Caco-2 (cell line): Measurements from ENCODE around the gene IGDCC3. TPM values are rescaled to one million over a fixed set of nuclear protein-coding genes. Genes with fewer than 3 reads are reported as not detected.

Experiments used
- BruUV-seq: library from RNA; stranded (reverse); fragments of 400-500 nt; replicated peaks from 2 replicates; lab custom pipeline; 2021; lab: Mats Ljungman, UMichigan
- CTCF ChIA-PET: fragments of 300-600 bp; sonication (Branson Sonifier 250); formaldehyde crosslinking; loops from one replicate; lab custom pipeline; 2022; ENCODE audit warnings: antibody characterized with exemption; lab: Charles Lee
- POLR2A ChIA-PET: fragments of 300-600 bp; sonication (Branson Sonifier 250); formaldehyde crosslinking; loops from one replicate; lab custom pipeline; 2022; ENCODE audit warnings: antibody characterized with exemption; lab: Charles Lee
- DNase-seq, 2 experiments: peaks; one replicate each; pipeline versions ENCODE4 v3.0.0 to v3.0.0-alpha.2; 2020 to 2022
- H3K27me3 ChIP-seq: replicated peaks from 2 replicates; pipeline ENCODE4 v1.6.0; 2011; ENCODE audit warnings: low read length; ENCODE audit not compliant: control insufficient read depth, insufficient read depth
- H3K36me3 ChIP-seq: 2 replicates; pipeline ENCODE4 v1.5.1; 2011; ENCODE audit warnings: low read length; ENCODE audit not compliant: control insufficient read depth, insufficient read depth
- H3K4me1 ChIP-seq: fragments of 250-450 bp; sonication (Bioruptor Pico); 2 replicates; pipeline ENCODE4 v1.5.1; 2020; ENCODE audit warnings: mild to moderate bottlenecking
- H3K4me3 ChIP-seq: 2 replicates; pipeline ENCODE4 v1.5.1; 2011; ENCODE audit warnings: low read depth, mild to moderate bottlenecking, control low read depth, low read length
- H3K9me3 ChIP-seq: fragments of 250-450 bp; sonication (Bioruptor Pico); 2 replicates; pipeline ENCODE4 v1.5.1; 2020; ENCODE audit warnings: mild to moderate bottlenecking, moderate library complexity
- H3K27ac Mint-ChIP-seq: one replicate; pipeline ENCODE4 v1.8.0; 2022; ENCODE audit warnings: mixed read lengths; ENCODE audit not compliant: unreplicated experiment
- H3K27me3 Mint-ChIP-seq: one replicate; pipeline ENCODE4 v1.8.0; 2022; ENCODE audit warnings: mixed read lengths; ENCODE audit not compliant: insufficient read depth, unreplicated experiment
- H3K36me3 Mint-ChIP-seq: one replicate; pipeline ENCODE4 v1.8.0; 2022; ENCODE audit warnings: mild to moderate bottlenecking, mixed read lengths; ENCODE audit not compliant: insufficient read depth, unreplicated experiment
- H3K4me1 Mint-ChIP-seq: one replicate; pipeline ENCODE4 v1.8.0; 2022; ENCODE audit warnings: low read depth, mixed read lengths; ENCODE audit not compliant: unreplicated experiment
- H3K4me3 Mint-ChIP-seq: one replicate; pipeline ENCODE4 v1.8.0; 2022; ENCODE audit warnings: mild to moderate bottlenecking, moderate library complexity, mixed read lengths; ENCODE audit not compliant: unreplicated experiment
- H3K9me3 Mint-ChIP-seq: one replicate; pipeline ENCODE4 v1.8.0; 2022; ENCODE audit warnings: mixed read lengths; ENCODE audit not compliant: unreplicated experiment
- CTCF ChIP-seq, 2 experiments: fragments of 200-600 bp in 1 of 2; IDR thresholded peaks; 1 replicate in 1 of 2; 2 replicates in 1 of 2; pipeline versions ENCODE4 v1.5.1 to v1.8.0; 2011 to 2022; ENCODE audit warnings: antibody characterized with exemption in 1 of 2, control low read depth in 1 of 2, inconsistent platforms in 1 of 2, low read depth in 1 of 2, low read length in 1 of 2, mild to moderate bottlenecking in 1 of 2, moderate library complexity in 1 of 2; ENCODE audit not compliant: insufficient read depth in 1 of 2, severe bottlenecking in 1 of 2, unreplicated experiment in 1 of 2
- intact Hi-C: fragments of 100-400 bp; cut with micrococcal nuclease; formaldehyde crosslinking; loops from one replicate; pipeline ENCODE4 v1.10.0; 2022; ENCODE audit not compliant: unreplicated experiment
- total RNA-seq: library from RNA; stranded (reverse); gene quantifications from 2 replicates; pipeline ENCODE4 v1.2.3, GENCODE V29; 2022

IGDCC3 gene
- total RNA-seq, 1 experiment from 2014 or later: 51.2 TPM

GRCh38 chr15:65307978-65308377 lies 69.8 kb downstream of the IGDCC3 start:
- H3K4me3 ChIP-seq: no peak overlapping the region
- ChIA-PET POLR2A (no interaction called here), CTCF (no interaction called here)
- no peaks in the 10 kb centered on the region for H3K36me3 ChIP-seq
- DNase-seq: no peak
- no peaks in the 10 kb centered on the region for H3K9me3 Mint-ChIP-seq
- H3K9me3 ChIP-seq: no peaks in the 10 kb centered on the region
- no peak for TF ChIP-seq CTCF (IDR thresholded peaks at IDR 0.05; ENCODE audit: insufficient read depth in 1 of 2, low read depth in 1 of 2, low read length in 1 of 2, severe bottlenecking in 1 of 2, unreplicated experiment in 1 of 2)
- H3K4me1 Mint-ChIP-seq: no peaks in the 10 kb centered on the region
- H3K4me3 Mint-ChIP-seq: no peak overlapping the region
- no TSS peak for BruUV-seq
- no peak overlapping the region for H3K27ac Mint-ChIP-seq
- intact Hi-C loops: no loop called here
- H3K4me1 ChIP-seq: peaks cover 6% of the 10 kb centered on the region; the same call in 1 of the 2 replicates
- no peaks in the 10 kb centered on the region for H3K27me3 ChIP-seq
- H3K27me3 Mint-ChIP-seq: no peaks in the 10 kb centered on the region
- H3K36me3 Mint-ChIP-seq: peaks cover 19% of the 10 kb centered on the region

- no peak for DNase-seq
- Mint-ChIP-seq H3K4me3 (peak overlapping the region; percentile 16), H3K27me3 (no peaks in the 10 kb centered on the region), H3K9me3 (no peaks in the 10 kb centered on the region), H3K27ac (no peak overlapping the region), H3K4me1 (no peaks in the 10 kb centered on the region), H3K36me3 (peaks cover 19% of the 10 kb centered on the region)
- Histone ChIP-seq H3K36me3 (no peaks in the 10 kb centered on the region), H3K9me3 (no peaks in the 10 kb centered on the region), H3K27me3 (no peaks in the 10 kb centered on the region), H3K4me3 (no peak overlapping the region), H3K4me1 (peaks cover 6% of the 10 kb centered on the region; the same call in 1 of the 2 replicates)
- TF ChIP-seq CTCF (IDR thresholded peaks at IDR 0.05; ENCODE audit: insufficient read depth in 1 of 2, low read depth in 1 of 2, low read length in 1 of 2, severe bottlenecking in 1 of 2, unreplicated experiment in 1 of 2): no peak
- ChIA-PET POLR2A (interaction anchor here (0.7 kb wide), 1 partner anchor 19 kb away, joined by 16 read pairs; no protein-coding TSS in a partner anchor), CTCF (no interaction called here)
- intact Hi-C loops: no loop called here
- no TSS peak for BruUV-seq
Measured at GRCh38 chr15:65306551-65306950, 71.3 kb downstream of the IGDCC3 start.

GRCh38 chr15:65305776-65306175 lies 72.0 kb downstream of the IGDCC3 start:
- H3K9me3 ChIP-seq: no peaks in the 10 kb centered on the region
- Mint-ChIP-seq H3K4me1 (no peaks in the 10 kb centered on the region), H3K36me3 (peaks cover 19% of the 10 kb centered on the region), H3K27me3 (no peaks in the 10 kb centered on the region), H3K27ac (no peak overlapping the region), H3K4me3 (peak overlapping the region; percentile 16), H3K9me3 (no peaks in the 10 kb centered on the region)
- H3K27me3 ChIP-seq: no peaks in the 10 kb centered on the region
- H3K36me3 ChIP-seq: no peaks in the 10 kb centered on the region
- no TSS peak for BruUV-seq
- no peak overlapping the region for H3K4me3 ChIP-seq
- DNase-seq: no peak
- ChIA-PET POLR2A (interaction anchor here (0.6 to 1.5 kb wide), 7 partner anchors 20 to 324 kb away, joined by 3 to 16 read pairs (median 3); no protein-coding TSS in a partner anchor), CTCF (interaction anchor here (0.7 kb wide), 1 partner anchor 1663 kb away, joined by 3 read pairs; no protein-coding TSS in a partner anchor)
- intact Hi-C loops: no loop called here
- TF ChIP-seq CTCF (IDR thresholded peaks at IDR 0.05; ENCODE audit: insufficient read depth in 1 of 2, low read depth in 1 of 2, low read length in 1 of 2, severe bottlenecking in 1 of 2, unreplicated experiment in 1 of 2): no peak
- H3K4me1 ChIP-seq: peaks cover 6% of the 10 kb centered on the region; the same call in 1 of the 2 replicates
